Measurements from ENCODE around the gene MBIP.

The MBIP gene

GRCh38 chr14:36303960-36304359, 16.5 kb downstream of the MBIP start:
- no peak overlapping the region for H3K4me2 ChIP-seq (ENCODE audit: insufficient read depth, low read length)
- no peak overlapping the region for H3K9ac ChIP-seq (ENCODE audit: low read depth, low read length)
- no peaks in the 10 kb centered on the region for H3K4me1 ChIP-seq (ENCODE audit: insufficient read depth, low read length)
- TF ChIP-seq EZH2 (IDR thresholded peaks at IDR 0.05; ENCODE audit: borderline replicate concordance, low read depth, low read length, severe bottlenecking) = no peak
- TF ChIP-seq CTCF (IDR thresholded peaks at IDR 0.05; ENCODE audit: borderline replicate concordance, extremely low read depth, low read length, poor library complexity, severe bottlenecking) = no peak
- peaks cover 18% of the 10 kb centered on the region; the same call in 1 of the 2 replicates for H3K36me3 ChIP-seq (ENCODE audit: insufficient read depth, low read length)
- H3K9me3 ChIP-seq (ENCODE audit: insufficient read depth, low read length, severe bottlenecking) = no peaks in the 10 kb centered on the region
- no peaks in the 10 kb centered on the region for H4K20me1 ChIP-seq (ENCODE audit: insufficient read depth, low read length)
- H3K79me2 ChIP-seq (ENCODE audit: insufficient read depth, low read length) = no peaks in the 10 kb centered on the region
- DNase-seq = no peak
- H2AFZ ChIP-seq (ENCODE audit: low read depth, low read length) = no peak overlapping the region
- no peak overlapping the region for H3K27ac ChIP-seq (ENCODE audit: low read length)
- H3K27me3 ChIP-seq (ENCODE audit: insufficient read depth, low read length, poor library complexity) = no peaks in the 10 kb centered on the region
- ATAC-seq (ENCODE audit: insufficient read depth, low read depth) = no peak
- no peak overlapping the region for H3K4me3 ChIP-seq (ENCODE audit: low read depth in 1 of 2, low read length in 2 of 2)

- Histone ChIP-seq H3K9me3 (ENCODE audit: insufficient read depth, low read length, severe bottlenecking) (no peaks in the 10 kb centered on the region), H2AFZ (ENCODE audit: low read depth, low read length) (no peak overlapping the region), H3K9ac (ENCODE audit: low read depth, low read length) (no peak overlapping the region), H3K4me2 (ENCODE audit: insufficient read depth, low read length) (no peak overlapping the region), H3K4me1 (ENCODE audit: insufficient read depth, low read length) (no peaks in the 10 kb centered on the region), H3K27me3 (ENCODE audit: insufficient read depth, low read length, poor library complexity) (no peaks in the 10 kb centered on the region), H4K20me1 (ENCODE audit: insufficient read depth, low read length) (no peaks in the 10 kb centered on the region), H3K27ac (ENCODE audit: low read length) (no peak overlapping the region), H3K36me3 (ENCODE audit: insufficient read depth, low read length) (peaks cover 16% of the 10 kb centered on the region; the same call in 1 of the 2 replicates), H3K4me3 (ENCODE audit: low read depth in 1 of 2, low read length in 2 of 2) (no peak overlapping the region), H3K79me2 (ENCODE audit: insufficient read depth, low read length) (no peaks in the 10 kb centered on the region)
- no peak for ATAC-seq (ENCODE audit: insufficient read depth, low read depth)
- TF ChIP-seq CTCF (IDR thresholded peaks at IDR 0.05; ENCODE audit: borderline replicate concordance, extremely low read depth, low read length, poor library complexity, severe bottlenecking) = no peak
- no peak for DNase-seq
These were observed 17.6 kb downstream of the MBIP start for GRCh38 chr14:36302823-36303222.

- no peaks in the 10 kb centered on the region for H3K9me3 ChIP-seq (ENCODE audit: insufficient read depth, low read length, severe bottlenecking)
- no peak overlapping the region for H3K9ac ChIP-seq (ENCODE audit: low read depth, low read length)
- no peaks in the 10 kb centered on the region for H3K27me3 ChIP-seq (ENCODE audit: insufficient read depth, low read length, poor library complexity)
- TF ChIP-seq CTCF (IDR thresholded peaks at IDR 0.05; ENCODE audit: borderline replicate concordance, extremely low read depth, low read length, poor library complexity, severe bottlenecking) = no peak
- no peak overlapping the region for H3K27ac ChIP-seq (ENCODE audit: low read length)
- DNase-seq (no peak), ATAC-seq (ENCODE audit: insufficient read depth, low read depth) (no peak)
- no peaks in the 10 kb centered on the region for H4K20me1 ChIP-seq (ENCODE audit: insufficient read depth, low read length)
- no peaks in the 10 kb centered on the region for H3K4me1 ChIP-seq (ENCODE audit: insufficient read depth, low read length)
- no peak overlapping the region for H3K4me3 ChIP-seq (ENCODE audit: low read depth in 1 of 2, low read length in 2 of 2)
- no peak overlapping the region for H3K4me2 ChIP-seq (ENCODE audit: insufficient read depth, low read length)
- H3K79me2 ChIP-seq (ENCODE audit: insufficient read depth, low read length) = no peaks in the 10 kb centered on the region
- H3K36me3 ChIP-seq (ENCODE audit: insufficient read depth, low read length) = peaks cover 20% of the 10 kb centered on the region; the same call in 1 of the 2 replicates
- no peak overlapping the region for H2AFZ ChIP-seq (ENCODE audit: low read depth, low read length)
These were observed 19.3 kb downstream of the MBIP start for GRCh38 chr14:36301159-36301558.

- Histone ChIP-seq H3K9ac (ENCODE audit: low read depth, low read length) (no peak overlapping the region), H3K9me3 (ENCODE audit: insufficient read depth, low read length, severe bottlenecking) (no peaks in the 10 kb centered on the region), H3K4me3 (ENCODE audit: low read depth in 1 of 2, low read length in 2 of 2) (no peak overlapping the region), H3K27ac (ENCODE audit: low read length) (no peak overlapping the region), H3K4me1 (ENCODE audit: insufficient read depth, low read length) (no peaks in the 10 kb centered on the region), H3K4me2 (ENCODE audit: insufficient read depth, low read length) (no peak overlapping the region), H3K27me3 (ENCODE audit: insufficient read depth, low read length, poor library complexity) (no peaks in the 10 kb centered on the region), H2AFZ (ENCODE audit: low read depth, low read length) (no peak overlapping the region), H3K79me2 (ENCODE audit: insufficient read depth, low read length) (no peaks in the 10 kb centered on the region), H4K20me1 (ENCODE audit: insufficient read depth, low read length) (no peaks in the 10 kb centered on the region), H3K36me3 (ENCODE audit: insufficient read depth, low read length) (peaks cover 18% of the 10 kb centered on the region; the same call in 1 of the 2 replicates)
- no peak for ATAC-seq (ENCODE audit: insufficient read depth, low read depth)
- DNase-seq = no peak
- TF ChIP-seq CTCF (IDR thresholded peaks at IDR 0.05; ENCODE audit: borderline replicate concordance, extremely low read depth, low read length, poor library complexity, severe bottlenecking) (no peak), EZH2 (IDR thresholded peaks at IDR 0.05; ENCODE audit: borderline replicate concordance, low read depth, low read length, severe bottlenecking) (no peak)
These were observed 20.1 kb downstream of the MBIP start for GRCh38 chr14:36300337-36300736.

Measured in DND-41 (cell line).